KMS-11 (cell line): ENCODE measurements around the gene CATSPERB.
"Not testable (repeated sequence)": the region's sequence is repeated elsewhere in the genome, so short reads cannot be mapped to it uniquely, and the experiment has no call there.

Source experiments
- H2AFZ ChIP-seq: fragments of 200-600 bp; sonication (generic); 2 replicates; pipeline ENCODE4 v1.6.1; 2016; ENCODE audit warnings: antibody characterized with exemption, mixed run types, low read depth
- H3K27ac ChIP-seq: fragments of 200-600 bp; sonication (generic); 2 replicates; pipeline ENCODE4 v1.6.1; 2016; ENCODE audit warnings: mild to moderate bottlenecking, mixed run types
- H3K27me3 ChIP-seq: fragments of 200-600 bp; sonication (generic); 2 replicates; pipeline ENCODE4 v1.6.1; 2017; ENCODE audit warnings: mild to moderate bottlenecking, low read depth, mixed run types, moderate library complexity; ENCODE audit not compliant: insufficient read depth
- H3K36me3 ChIP-seq: fragments of 200-600 bp; sonication (generic); 2 replicates; pipeline ENCODE4 v1.6.1; 2017; ENCODE audit warnings: mild to moderate bottlenecking, mixed run types; ENCODE audit not compliant: insufficient read depth
- H3K4me1 ChIP-seq: fragments of 200-600 bp; sonication (generic); 2 replicates; pipeline ENCODE4 v1.6.1; 2016; ENCODE audit warnings: mild to moderate bottlenecking, low read depth, mixed run types; ENCODE audit not compliant: poor library complexity, severe bottlenecking
- H3K4me2 ChIP-seq: fragments of 200-600 bp; sonication (generic); 2 replicates; pipeline ENCODE4 v1.7.0; 2016; ENCODE audit warnings: mild to moderate bottlenecking, mixed run types
- H3K4me3 ChIP-seq: fragments of 200-600 bp; sonication (generic); IDR thresholded peaks from 2 replicates; pipeline ENCODE4 v1.6.1; 2017; ENCODE audit warnings: low read depth, low read length, mixed read lengths; ENCODE audit not compliant: insufficient read depth
- H3K79me2 ChIP-seq: fragments of 200-600 bp; sonication (generic); 2 replicates; pipeline ENCODE4 v1.6.1; 2016; ENCODE audit warnings: low read depth, mixed run types; ENCODE audit not compliant: insufficient read depth
- H3K9ac ChIP-seq: fragments of 200-600 bp; sonication (generic); 2 replicates; pipeline ENCODE4 v1.6.1; 2016; ENCODE audit warnings: mild to moderate bottlenecking, mixed run types
- H4K20me1 ChIP-seq: fragments of 200-600 bp; sonication (generic); 2 replicates; pipeline ENCODE4 v1.6.1; 2016; ENCODE audit warnings: mild to moderate bottlenecking, mixed run types; ENCODE audit not compliant: insufficient read depth
- CTCF ChIP-seq: fragments of 200-600 bp; sonication (generic); conservative IDR thresholded peaks from 2 replicates; pipeline ENCODE4 v1.6.1; 2017; ENCODE audit warnings: low read depth, mild to moderate bottlenecking, antibody characterized with exemption, low read length, moderate library complexity, mixed read lengths

CATSPERB gene

GRCh38 chr14:91681893-91682563, 49.9 kb downstream of the CATSPERB start:
- Histone ChIP-seq H3K4me2 (no peak overlapping the region), H4K20me1 (no peaks in the 10 kb centered on the region), H3K9ac (no peak overlapping the region), H3K4me1 (no peaks in the 10 kb centered on the region), H3K4me3 (no peak overlapping the region), H3K27me3 (no peaks in the 10 kb centered on the region), H2AFZ (no peak overlapping the region), H3K27ac (no peak overlapping the region), H3K36me3 (no peaks in the 10 kb centered on the region), H3K79me2 (no peaks in the 10 kb centered on the region)
- TF ChIP-seq CTCF: no peak

- H4K20me1 ChIP-seq: no peaks in the 10 kb centered on the region
- H3K4me1 ChIP-seq: no peaks in the 10 kb centered on the region
- TF ChIP-seq CTCF: no peak
- H3K9ac ChIP-seq: no peak overlapping the region
- H3K27ac ChIP-seq: no peak overlapping the region
- H3K4me3 ChIP-seq: no peak overlapping the region
- H2AFZ ChIP-seq: no peak overlapping the region
- H3K79me2 ChIP-seq: no peaks in the 10 kb centered on the region
- no peaks in the 10 kb centered on the region for H3K36me3 ChIP-seq
- no peak overlapping the region for H3K4me2 ChIP-seq
- no peaks in the 10 kb centered on the region for H3K27me3 ChIP-seq
Measured at GRCh38 chr14:91681118-91681517, 50.8 kb downstream of the CATSPERB start.

- TF ChIP-seq CTCF: no peak
- H3K4me2 ChIP-seq: no peak overlapping the region
- H3K27me3 ChIP-seq: no peaks in the 10 kb centered on the region
- no peaks in the 10 kb centered on the region for H3K79me2 ChIP-seq
- H2AFZ ChIP-seq: no peak overlapping the region
- no peak overlapping the region for H3K27ac ChIP-seq
- H4K20me1 ChIP-seq: no peaks in the 10 kb centered on the region
- no peaks in the 10 kb centered on the region for H3K36me3 ChIP-seq
- H3K9ac ChIP-seq: no peak overlapping the region
- H3K4me3 ChIP-seq: no peak overlapping the region
- H3K4me1 ChIP-seq: no peaks in the 10 kb centered on the region
Measured at GRCh38 chr14:91679273-91679672, 52.6 kb downstream of the CATSPERB start.

- not testable (repeated sequence) for H3K4me3 ChIP-seq, H3K79me2 ChIP-seq, H2AFZ ChIP-seq, H3K27me3 ChIP-seq, H3K4me1 ChIP-seq, H3K4me2 ChIP-seq, H3K9ac ChIP-seq, H4K20me1 ChIP-seq, H3K27ac ChIP-seq, H3K36me3 ChIP-seq
Measured at GRCh38 chr14:91677687-91678086, 54.2 kb downstream of the CATSPERB start.

- Histone ChIP-seq H3K27me3 (no peaks in the 10 kb centered on the region), H3K4me2 (no peak overlapping the region), H3K79me2 (no peaks in the 10 kb centered on the region), H3K4me3 (no peak overlapping the region), H3K27ac (no peak overlapping the region), H3K36me3 (no peaks in the 10 kb centered on the region), H3K4me1 (no peaks in the 10 kb centered on the region), H3K9ac (no peak overlapping the region), H4K20me1 (no peaks in the 10 kb centered on the region), H2AFZ (no peak overlapping the region)
- TF ChIP-seq CTCF: no peak
Measured at GRCh38 chr14:91674911-91675310, 57.0 kb downstream of the CATSPERB start.
